Panc1 (cell line): ENCODE measurements around the gene CDH12. TPM values are rescaled to one million over a fixed set of nuclear protein-coding genes. Genes with fewer than 3 reads are reported as not detected.

Experiments
- ATAC-seq: fragments of 200-7000 bp; cut with Tn5 transposase; 2 replicates; pipeline ENCODE4 v1.9.1; 2020; ENCODE audit warnings: mild to moderate bottlenecking, moderate library complexity
- BruUV-seq: library from RNA; stranded (reverse); fragments of 400-500 nt; replicated peaks from 2 replicates; lab custom pipeline; 2021; lab: Mats Ljungman, UMichigan
- CTCF ChIA-PET: fragments of 300-600 bp; sonication (Branson Sonifier 250); formaldehyde crosslinking; loops from one replicate; lab custom pipeline; 2022; ENCODE audit warnings: antibody characterized with exemption; lab: Charles Lee
- POLR2A ChIA-PET: fragments of 300-600 bp; sonication (Branson Sonifier 250); formaldehyde crosslinking; loops from one replicate; lab custom pipeline; 2022; ENCODE audit warnings: antibody characterized with exemption; lab: Charles Lee
- DNase-seq: peaks from one replicate; pipeline ENCODE4 v3.0.0-alpha.2; 2010; ENCODE audit warnings: low read depth, low spot score
- H3K27ac ChIP-seq: 2 replicates; pipeline ENCODE4 v1.5.1; 2011; ENCODE audit warnings: mild to moderate bottlenecking, low read length, inconsistent platforms
- H3K27me3 ChIP-seq: fragments of 200-500 bp; sonication (Bioruptor generic); 2 replicates; pipeline ENCODE4 v1.6.0; 2014; ENCODE audit warnings: low read length, inconsistent platforms; ENCODE audit not compliant: control insufficient read depth, insufficient read depth
- H3K36me3 ChIP-seq: fragments of 200-500 bp; sonication (Bioruptor generic); 2 replicates; pipeline ENCODE4 v1.5.1; 2014; ENCODE audit warnings: inconsistent platforms, mild to moderate bottlenecking, low read length, moderate library complexity; ENCODE audit not compliant: control insufficient read depth, insufficient read depth
- H3K4me1 ChIP-seq: 2 replicates; pipeline ENCODE4 v1.5.1; 2011; ENCODE audit warnings: inconsistent platforms, mild to moderate bottlenecking, low read length, moderate library complexity; ENCODE audit not compliant: control insufficient read depth, insufficient read depth
- H3K4me3 ChIP-seq, 2 experiments: 2 replicates each; pipeline ENCODE4 v1.5.1; 2011 to 2012; ENCODE audit warnings: low read depth in 2 of 2, low read length in 2 of 2, mild to moderate bottlenecking in 2 of 2, inconsistent platforms in 1 of 2, moderate library complexity in 1 of 2
- H3K9me3 ChIP-seq: fragments of 200-500 bp; sonication (Bioruptor generic); 2 replicates; pipeline ENCODE4 v1.5.1; 2014; ENCODE audit warnings: low read depth, mild to moderate bottlenecking, inconsistent platforms, low read length, moderate library complexity; ENCODE audit not compliant: control insufficient read depth, insufficient read depth
- CTCF ChIP-seq: fragments of 450-650 bp; IDR thresholded peaks from 2 replicates; pipeline ENCODE4 v1.5.1; 2017; ENCODE audit warnings: mild to moderate bottlenecking
- POLR2AphosphoS5 ChIP-seq: IDR thresholded peaks from 2 replicates; pipeline ENCODE4 v1.6.1; 2012; ENCODE audit warnings: mild to moderate bottlenecking, low read depth, low read length, moderate library complexity
- REST ChIP-seq, 2 experiments: IDR thresholded peaks; 2 replicates each; pipeline ENCODE4 v1.6.1; 2011 to 2012; ENCODE audit warnings: low read depth in 2 of 2, control low read depth in 1 of 2, low read length in 1 of 2, mild to moderate bottlenecking in 1 of 2, moderate library complexity in 1 of 2; ENCODE audit not compliant: insufficient read depth in 1 of 2
- SIN3A ChIP-seq: IDR thresholded peaks from 2 replicates; pipeline ENCODE4 v1.6.1; 2012; ENCODE audit warnings: low read depth, mild to moderate bottlenecking, low read length, moderate library complexity, borderline replicate concordance; ENCODE audit not compliant: insufficient read depth
- TCF7L2 ChIP-seq: IDR thresholded peaks from 2 replicates; pipeline ENCODE4 v1.6.1; 2011; ENCODE audit warnings: mild to moderate bottlenecking, low read depth, low read length, inconsistent platforms
- in situ Hi-C: cut with HindIII; loops from 2 replicates; pipeline ENCODE4 v1.10.0; 2016; ENCODE audit warnings: low sequenced_read_pairs, low pct_unique_long_range_greater_than_20kb
- intact Hi-C: fragments of 100-400 bp; cut with micrococcal nuclease; formaldehyde crosslinking; loops from one replicate; pipeline ENCODE4 v1.10.0; 2022; ENCODE audit not compliant: unreplicated experiment
- total RNA-seq: library from RNA; stranded (reverse); gene quantifications from one replicate; pipeline ENCODE4 v1.2.1, GENCODE V29; 2021; ENCODE audit not compliant: unreplicated experiment

CDH12 gene
- total RNA-seq, 1 experiment from 2014 or later, result not detected

GRCh38 chr5:22465177-22465576 lies 388.0 kb downstream of the CDH12 start:
- Histone ChIP-seq H3K36me3 (no peaks in the 10 kb centered on the region), H3K27ac (no peak overlapping the region), H3K27me3 (no peaks in the 10 kb centered on the region), H3K4me3 (no peak overlapping the region), H3K9me3 (no peaks in the 10 kb centered on the region), H3K4me1 (no peaks in the 10 kb centered on the region)
- no peak for DNase-seq
- no TSS peak for BruUV-seq
- CTCF ChIA-PET, result no interaction called here
- intact Hi-C loops, result no loop called here
- ATAC-seq, result no peak
- in situ Hi-C loops, result no loop called here
- TF ChIP-seq REST (IDR thresholded peaks at IDR 0.05; ENCODE audit: insufficient read depth in 1 of 2, low read depth in 2 of 2, low read length in 1 of 2), result no peak
- TF ChIP-seq CTCF, result no peak
- POLR2A ChIA-PET, result no interaction called here

GRCh38 chr5:22460189-22460588 lies 393.0 kb downstream of the CDH12 start:
- DNase-seq, result no peak
- TF ChIP-seq REST (IDR thresholded peaks at IDR 0.05; ENCODE audit: insufficient read depth in 1 of 2, low read depth in 2 of 2, low read length in 1 of 2), result no peak
- Histone ChIP-seq H3K27me3 (no peaks in the 10 kb centered on the region), H3K4me1 (no peaks in the 10 kb centered on the region), H3K36me3 (no peaks in the 10 kb centered on the region), H3K27ac (no peak overlapping the region), H3K9me3 (no peaks in the 10 kb centered on the region), H3K4me3 (no peak overlapping the region)
- BruUV-seq, result no TSS peak
- intact Hi-C loops, result no loop called here
- ATAC-seq, result no peak
- in situ Hi-C loops, result no loop called here
- CTCF ChIA-PET, result no interaction called here
- POLR2A ChIA-PET, result no interaction called here

GRCh38 chr5:22432905-22433304 lies 420.2 kb downstream of the CDH12 start:
- no peaks in the 10 kb centered on the region for H3K27me3 ChIP-seq
- H3K27ac ChIP-seq, result no peak overlapping the region
- ChIA-PET POLR2A (no interaction called here), CTCF (no interaction called here)
- ATAC-seq (no peak), DNase-seq (no peak)
- no peaks in the 10 kb centered on the region for H3K4me1 ChIP-seq
- no peak overlapping the region for H3K4me3 ChIP-seq
- no peak for TF ChIP-seq CTCF
- TF ChIP-seq SIN3A, result no peak
- no peak for TF ChIP-seq POLR2AphosphoS5
- TF ChIP-seq TCF7L2, result no peak
- TF ChIP-seq REST (IDR thresholded peaks at IDR 0.05; ENCODE audit: insufficient read depth in 1 of 2, low read depth in 2 of 2, low read length in 1 of 2), result no peak
- BruUV-seq, result no TSS peak
- intact Hi-C loops, result no loop called here
- in situ Hi-C loops, result no loop called here
- no peaks in the 10 kb centered on the region for H3K9me3 ChIP-seq
- H3K36me3 ChIP-seq, result no peaks in the 10 kb centered on the region
